Sigmoid colon (tissue), 4 donors: ENCODE results near the gene NDUFA13.

Source experiments
- CTCF ChIP-seq, 4 experiments: fragments of 450-650 bp in 3 of 4; fragments of 200-600 bp in 1 of 4; IDR thresholded peaks; one replicate each; pipeline ENCODE4 v1.5.1; 2016 to 2019; ENCODE audit warnings: antibody characterized with exemption in 4 of 4, mild to moderate bottlenecking in 3 of 4, moderate library complexity in 2 of 4
- EP300 ChIP-seq, 4 donors: sonication (generic); formaldehyde crosslinking; IDR thresholded peaks; one replicate each; pipeline ENCODE4 v1.6.1; 2017; ENCODE audit warnings: antibody characterized with exemption in 4 of 4
- POLR2A ChIP-seq, 2 donors: fragments of 450-650 bp; IDR thresholded peaks; one replicate each; pipeline ENCODE4 v1.6.1; 2016; ENCODE audit warnings: antibody characterized with exemption in 2 of 2, mild to moderate bottlenecking in 2 of 2, moderate library complexity in 2 of 2
- POLR2AphosphoS5 ChIP-seq, 4 donors: sonication (generic); formaldehyde crosslinking; IDR thresholded peaks; one replicate each; pipeline ENCODE4 v1.6.1; 2017; ENCODE audit warnings: antibody characterized with exemption in 4 of 4

GRCh38 chr19:19545707-19546106 is 29.7 kb downstream of the NDUFA13 start:
- TF ChIP-seq CTCF (IDR thresholded peaks at IDR 0.05) (no peak), POLR2A (IDR thresholded peaks at IDR 0.05) (no peak), POLR2AphosphoS5 (IDR thresholded peaks at IDR 0.05) (no peak), EP300 (IDR thresholded peaks at IDR 0.05) (no peak)
